GM21717 (cell line): Measurements from ENCODE around the gene IL10.
A peak's percentile ranks its signal among the peaks of the same experiment; 100 is the strongest.
"Not testable (repeated sequence)": the region's sequence is repeated elsewhere in the genome, so short reads cannot be mapped to it uniquely, and the experiment has no call there.

ENCODE experiments used
- ATAC-seq: cut with Tn5 transposase; IDR thresholded peaks from one replicate; pipeline ENCODE4 v1.9.1; 2021; ENCODE audit warnings: mild to moderate bottlenecking, moderate library complexity; ENCODE audit not compliant: unreplicated experiment

The IL10 gene

GRCh38 chr1:206794294-206794908 lies 22.1 kb upstream of the IL10 start:
- no peak for ATAC-seq

GRCh38 chr1:206793620-206794019 lies 21.3 kb upstream of the IL10 start:
- no peak for ATAC-seq

GRCh38 chr1:206792939-206793607 lies 20.8 kb upstream of the IL10 start:
- ATAC-seq: peak; percentile 43

- no peak for ATAC-seq
Observed at GRCh38 chr1:206790502-206791250, 18.4 kb upstream of the IL10 start.

GRCh38 chr1:206788487-206789050 lies 16.3 kb upstream of the IL10 start:
- no peak for ATAC-seq

- ATAC-seq: no peak
Observed at GRCh38 chr1:206787891-206788290, 15.6 kb upstream of the IL10 start.

GRCh38 chr1:206786212-206786886 lies 14.1 kb upstream of the IL10 start:
- ATAC-seq: no peak

GRCh38 chr1:206785182-206785765 lies 13.0 kb upstream of the IL10 start:
- ATAC-seq: no peak

GRCh38 chr1:206784471-206784903 lies 12.2 kb upstream of the IL10 start:
- peak; percentile 62 for ATAC-seq

GRCh38 chr1:206783506-206783905 lies 11.2 kb upstream of the IL10 start:
- no peak for ATAC-seq

GRCh38 chr1:206782448-206782847 lies 10.2 kb upstream of the IL10 start:
- peak; percentile 48 for ATAC-seq

- ATAC-seq: no peak
Observed at GRCh38 chr1:206779638-206780037, 7.3 kb upstream of the IL10 start.

GRCh38 chr1:206778911-206779310 lies 6.6 kb upstream of the IL10 start:
- ATAC-seq: not testable (repeated sequence)

GRCh38 chr1:206778031-206778430 lies 5.7 kb upstream of the IL10 start:
- no peak for ATAC-seq

GRCh38 chr1:206776229-206776628 lies 3.9 kb upstream of the IL10 start:
- ATAC-seq: no peak

GRCh38 chr1:206774093-206774492 lies 1.8 kb upstream of the IL10 start:
- no peak for ATAC-seq

- ATAC-seq: no peak
Observed at GRCh38 chr1:206771338-206771692, 979 bp downstream of the IL10 start.

- ATAC-seq: no peak
Observed at GRCh38 chr1:206770531-206771337, 1.6 kb downstream of the IL10 start, which contains the start of gene IL19. IL19 (plus strand) TSS chr1:206770773; CDS start chr1:206836663, 65,890 bp downstream.

- peak; percentile 52 for ATAC-seq
Observed at GRCh38 chr1:206769304-206769731, 3.0 kb downstream of the IL10 start.
